DMS153 treated with DMSO at 0.1 percent for 48 hours (cell line): ENCODE measurements around the gene ZNF326.
"Not testable (repeated sequence)": the region's sequence is repeated elsewhere in the genome, so short reads cannot be mapped to it uniquely, and the experiment has no call there.

ENCODE experiments used
- DNase-seq: peaks from one replicate; lab custom pipeline; 2025; ENCODE audit not compliant: unreplicated experiment; lab: John Stamatoyannopoulos, UW

ZNF326 gene

DNA sequence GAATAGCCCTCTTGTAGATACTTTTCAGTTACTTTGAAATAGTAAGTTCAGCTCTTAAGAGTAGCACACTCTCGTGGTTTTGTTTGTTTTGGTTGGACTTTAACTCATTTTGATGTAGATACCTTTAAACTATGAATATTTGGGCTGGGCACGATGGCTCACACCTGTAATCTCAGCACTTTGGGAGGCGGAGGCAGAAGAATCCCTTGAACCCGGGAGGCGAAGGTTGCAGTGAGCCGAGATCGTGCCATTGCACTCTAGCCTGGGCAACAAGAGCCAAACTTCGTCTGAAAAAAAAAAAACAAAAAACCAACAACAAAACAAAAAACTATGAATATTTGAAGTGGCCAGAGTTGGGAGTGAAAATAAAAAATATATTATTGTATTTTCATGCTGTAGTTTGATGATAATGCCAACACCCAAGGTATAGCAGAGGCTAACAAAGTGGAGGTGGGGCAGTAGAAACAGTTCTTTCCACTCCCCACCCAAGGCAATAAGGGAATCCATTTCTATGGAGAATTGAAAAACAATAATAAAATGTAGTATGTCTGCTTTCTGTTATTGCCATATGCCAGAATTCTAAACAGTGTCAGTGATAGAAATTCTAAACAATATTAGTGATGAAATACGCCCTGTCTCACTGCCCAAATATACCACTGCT is 1.7 kb downstream of the ZNF326 start:
- no peak for DNase-seq

DNA sequence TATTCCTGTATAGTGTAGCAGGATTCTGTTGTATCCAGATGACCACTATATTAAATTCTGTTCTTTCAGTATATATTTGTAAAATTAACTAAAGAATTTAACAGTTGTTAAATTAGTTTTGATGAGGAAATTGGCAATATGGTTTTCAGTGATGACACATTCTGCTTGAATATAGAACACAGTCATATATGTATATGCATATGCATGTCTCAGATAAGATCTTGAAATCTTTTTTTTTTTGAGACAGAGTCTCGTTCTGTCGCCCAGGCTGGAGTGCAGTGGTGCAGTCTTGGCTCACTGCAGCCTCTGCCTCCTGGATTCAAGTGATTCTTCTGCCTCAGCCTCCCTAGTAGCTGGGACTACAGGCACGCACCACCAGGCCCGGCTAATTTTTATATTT is 2.2 kb downstream of the ZNF326 start:
- DNase-seq = not testable (repeated sequence)

DNA sequence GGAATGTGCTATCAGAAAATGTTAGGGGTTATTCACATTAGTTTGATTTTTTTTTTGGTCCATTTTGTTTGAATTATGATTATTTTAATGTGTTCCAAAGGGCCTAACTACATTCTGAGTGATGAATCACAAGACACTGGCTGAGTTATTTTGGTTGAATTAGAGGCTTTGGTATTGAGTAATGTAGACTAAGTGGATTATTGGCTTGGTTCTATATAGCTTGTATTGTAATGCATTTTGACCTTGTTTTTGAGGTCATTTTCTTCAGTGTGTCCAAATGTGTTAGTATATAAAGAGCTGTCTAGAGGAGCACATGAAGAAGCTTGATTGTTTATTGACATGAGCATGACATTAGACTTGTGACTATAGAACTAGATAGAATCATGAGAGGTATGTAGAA is 3.4 kb downstream of the ZNF326 start:
- DNase-seq = no peak

DNA sequence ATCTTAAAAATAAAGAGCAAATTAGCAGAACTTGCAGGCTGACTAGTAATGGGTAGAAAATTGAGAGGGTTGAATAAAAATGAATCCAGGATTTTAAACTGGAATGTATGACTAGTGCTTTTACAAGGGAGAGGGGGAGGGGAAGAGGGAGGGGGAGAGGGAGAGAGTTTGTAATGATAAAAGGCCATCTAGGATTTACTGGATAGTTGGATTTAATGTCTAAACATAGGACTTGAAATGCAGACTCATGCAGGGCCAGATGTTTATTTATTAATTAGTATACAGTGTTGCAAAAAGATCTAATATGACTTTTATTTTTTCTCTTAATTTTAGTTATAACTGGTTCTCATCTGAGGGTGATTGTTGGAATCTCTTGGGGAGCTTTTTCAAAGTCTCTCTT is 4.3 kb downstream of the ZNF326 start:
- DNase-seq = no peak

DNA sequence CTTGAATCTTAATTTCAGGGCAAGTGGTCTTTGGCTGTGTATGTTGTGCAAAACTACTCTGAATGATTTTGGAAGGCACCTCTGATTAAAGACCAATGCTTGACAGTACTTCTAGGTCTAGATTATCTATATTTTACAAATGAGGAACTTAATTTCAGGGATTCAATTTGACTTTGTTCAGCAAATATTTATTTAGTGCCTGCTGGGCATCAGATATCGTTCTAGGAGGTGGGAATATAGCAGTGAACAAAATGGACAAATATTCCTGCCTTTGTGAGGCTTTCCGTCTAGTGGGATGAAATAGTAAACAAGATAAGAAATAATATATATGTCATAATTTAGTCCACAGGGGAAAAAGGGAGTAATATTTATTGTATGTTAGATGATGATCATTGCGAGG is 4.7 kb downstream of the ZNF326 start:
- no peak for DNase-seq

DNA sequence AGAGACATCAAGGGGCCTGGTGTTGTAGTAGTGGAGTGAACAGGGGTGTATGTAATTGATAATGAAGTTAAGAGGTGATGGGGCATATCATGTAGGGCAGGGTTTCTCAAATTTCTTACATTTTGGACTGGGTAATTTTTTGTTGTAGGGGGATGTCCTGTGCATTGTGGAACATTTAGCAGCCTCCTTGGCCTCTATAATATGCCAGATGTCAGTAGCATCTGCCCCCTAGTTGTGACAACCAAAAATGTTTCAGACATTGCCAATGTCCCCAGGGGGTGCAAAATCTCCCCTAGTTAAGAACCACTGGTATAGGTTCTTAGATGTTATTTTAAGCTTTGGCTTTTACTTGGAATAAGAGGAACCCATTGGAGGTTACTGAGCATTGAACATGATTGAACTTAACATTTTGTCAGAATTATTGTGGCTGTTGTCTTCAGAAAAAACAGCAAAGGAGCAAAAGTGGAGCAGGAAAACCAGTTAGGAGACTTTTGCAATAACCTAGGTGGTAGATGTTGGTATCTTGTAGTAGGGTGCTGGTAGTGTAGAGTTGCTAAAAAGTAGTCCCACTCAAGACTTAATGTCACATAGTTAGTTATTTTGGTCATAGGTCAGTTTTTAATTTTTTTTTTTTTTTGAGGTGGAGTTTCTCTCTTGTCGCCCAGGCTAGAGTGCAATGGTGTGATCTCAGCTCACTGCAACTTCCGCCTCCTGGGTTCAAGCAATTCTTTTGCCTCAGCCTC is 6.2 kb downstream of the ZNF326 start:
- no peak for DNase-seq

DNA sequence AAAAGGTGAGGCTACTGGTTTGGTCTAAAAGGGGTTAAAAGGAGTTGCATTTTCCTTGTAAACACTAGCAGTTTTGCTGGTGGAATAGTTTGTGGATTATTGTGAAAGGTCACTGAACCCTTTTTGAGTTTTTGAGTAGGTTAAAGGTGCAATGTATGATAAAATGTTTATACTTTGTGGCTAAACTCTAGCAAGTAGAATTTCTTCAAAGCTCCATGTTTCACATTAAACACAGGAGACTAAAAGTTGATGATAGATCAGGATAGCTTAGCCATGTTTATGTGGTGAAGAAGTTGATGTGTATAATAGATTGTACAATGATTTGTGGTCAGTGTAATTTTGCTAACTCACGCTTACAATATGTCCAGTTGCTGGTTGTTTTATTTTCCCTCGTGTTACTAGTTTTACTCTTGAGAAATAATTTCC is 13.1 kb downstream of the ZNF326 start:
- DNase-seq = no peak

DNA sequence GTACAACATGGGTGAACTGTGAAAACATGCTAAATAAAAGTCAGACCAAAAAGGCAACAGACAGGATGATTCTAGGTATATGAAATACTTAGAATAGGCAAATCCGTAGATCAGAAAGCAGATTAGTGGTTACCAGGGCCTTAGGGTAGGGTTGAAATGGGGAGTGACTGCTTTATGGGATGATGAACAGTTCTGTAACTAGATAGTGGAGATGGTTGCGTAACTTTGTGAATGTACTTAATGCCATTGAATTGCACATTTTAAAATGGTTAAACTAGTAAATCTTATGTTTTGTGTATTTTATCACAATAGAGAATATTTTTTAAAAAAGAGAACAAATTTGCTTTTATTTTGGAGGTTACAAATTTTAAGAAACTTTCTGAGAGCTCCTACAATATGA is 17.4 kb downstream of the ZNF326 start:
- no peak for DNase-seq

DNA sequence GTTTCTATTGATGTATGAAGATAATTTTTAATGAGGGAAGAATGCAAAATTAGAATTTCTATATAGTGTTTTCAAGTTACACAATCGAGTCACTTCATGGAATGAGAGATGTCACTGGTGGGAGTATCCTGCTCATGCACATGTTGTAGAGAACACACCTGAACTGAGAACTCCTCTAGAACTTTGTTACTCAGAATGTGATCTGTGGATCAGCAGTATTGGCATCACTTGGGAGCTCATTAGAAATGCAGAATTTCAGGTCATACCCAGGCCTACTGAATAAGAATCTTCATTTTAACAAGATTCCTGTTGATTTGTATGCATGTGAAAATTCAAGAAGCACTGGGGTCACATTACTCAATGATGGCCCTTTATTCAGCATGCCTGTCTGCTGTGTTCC is 28.8 kb downstream of the ZNF326 start:
- DNase-seq = no peak

DNA sequence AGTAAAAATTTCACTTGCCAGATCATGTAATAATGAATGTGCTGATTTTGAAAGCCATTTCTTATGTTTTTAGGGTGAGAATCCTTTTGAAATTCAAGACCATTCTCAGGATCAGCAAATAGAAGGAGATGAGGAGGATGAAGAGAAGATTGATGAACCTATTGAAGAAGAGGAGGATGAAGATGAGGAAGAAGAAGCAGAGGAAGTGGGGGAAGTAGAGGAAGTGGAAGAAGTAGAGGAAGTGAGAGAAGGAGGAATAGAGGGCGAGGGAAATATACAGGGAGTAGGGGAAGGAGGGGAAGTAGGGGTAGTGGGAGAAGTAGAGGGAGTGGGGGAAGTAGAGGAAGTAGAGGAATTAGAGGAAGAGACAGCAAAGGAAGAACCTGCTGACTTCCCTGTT is 32.4 kb downstream of the ZNF326 start:
- no peak for DNase-seq

DNA sequence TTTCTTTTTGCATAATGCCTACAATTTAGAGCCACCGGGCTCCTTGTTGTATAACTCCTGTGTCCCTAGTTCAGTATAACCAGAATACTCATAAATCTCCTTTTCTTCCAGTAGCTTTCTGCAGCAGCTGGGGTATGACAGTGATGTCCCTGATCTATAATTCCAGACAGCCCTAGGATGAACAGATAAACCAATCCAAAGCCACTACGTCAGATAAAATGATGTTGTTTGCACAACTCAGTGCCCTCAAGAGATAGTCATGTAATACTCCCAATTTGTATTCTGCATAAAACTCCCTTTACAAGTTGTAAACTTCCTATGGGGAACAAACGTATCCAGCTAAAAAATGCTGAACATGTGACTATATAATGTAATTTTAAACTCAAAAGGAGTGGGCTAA is 44.7 kb downstream of the ZNF326 start:
- DNase-seq = no peak

DNA sequence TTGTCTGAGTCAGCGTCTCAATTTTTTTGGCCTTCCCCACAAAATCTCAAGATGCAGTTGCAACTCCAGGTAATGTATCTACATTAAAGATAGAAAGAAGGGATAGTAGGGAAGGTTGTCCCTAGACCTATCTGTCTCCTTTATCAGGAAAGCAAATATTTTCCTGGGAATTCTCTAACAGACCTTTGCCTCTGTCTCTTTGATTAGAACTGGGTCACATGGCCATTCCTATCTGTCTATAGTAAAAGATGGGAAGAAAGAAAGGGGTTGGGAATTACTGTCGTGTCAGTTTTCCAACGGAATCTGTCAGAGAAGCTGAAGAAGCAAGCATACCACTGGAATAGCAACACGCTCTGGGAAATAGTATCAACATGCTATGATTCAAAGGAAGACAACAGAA is 48.7 kb downstream of the ZNF326 start:
- no peak for DNase-seq

DNA sequence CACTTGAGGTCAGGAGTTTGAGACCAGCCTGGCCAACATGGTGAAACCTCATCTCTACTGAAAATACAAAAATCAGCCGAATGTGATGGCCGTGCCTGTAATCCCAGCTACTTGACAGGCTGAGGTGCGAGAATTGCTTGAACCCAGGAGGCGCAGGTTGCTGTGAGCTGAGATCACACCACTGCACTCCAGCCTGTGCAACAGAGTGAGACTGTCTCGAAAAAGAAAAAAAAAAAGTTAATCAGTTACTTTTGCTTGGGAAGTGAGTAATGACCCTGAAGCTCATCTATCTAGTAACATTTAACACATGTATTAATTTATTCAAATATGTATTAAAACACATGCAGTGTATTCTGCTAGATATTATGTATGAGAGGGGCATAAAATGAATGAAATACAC is 49.4 kb downstream of the ZNF326 start:
- DNase-seq = no peak

DNA sequence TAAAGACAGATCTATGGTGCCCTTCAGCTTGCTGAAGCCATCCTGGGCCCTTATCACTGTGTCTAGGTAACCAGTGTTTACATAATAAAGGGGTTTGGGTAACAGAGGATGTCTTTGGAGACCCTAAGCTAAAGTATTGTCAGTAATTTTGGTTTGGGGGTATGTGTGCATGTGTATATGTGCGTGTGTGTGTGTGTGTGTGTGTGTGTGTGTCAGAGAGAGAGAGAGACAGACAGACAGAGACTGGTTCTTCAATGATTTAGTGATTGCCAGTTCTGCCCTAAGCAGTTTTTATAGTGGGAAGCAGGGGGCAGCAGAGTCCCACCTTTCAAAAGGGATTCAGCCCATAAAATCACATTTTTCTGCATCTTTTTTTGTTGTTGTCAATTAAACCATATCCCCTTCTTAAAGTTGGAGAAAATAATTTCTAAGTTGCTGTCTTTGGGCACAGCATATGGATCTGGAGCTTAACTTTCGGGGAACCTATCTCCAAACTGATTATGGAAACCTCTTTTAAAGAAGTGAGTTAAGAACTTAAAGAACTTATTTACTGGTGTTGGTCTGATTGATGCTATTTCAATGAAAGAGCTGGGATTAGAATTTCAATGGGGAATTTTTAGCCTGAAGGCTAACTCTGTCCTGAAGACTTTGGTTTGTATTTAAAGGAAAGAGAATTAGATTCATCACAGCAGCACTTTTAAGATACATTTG is 51.1 kb downstream of the ZNF326 start:
- DNase-seq = no peak

DNA sequence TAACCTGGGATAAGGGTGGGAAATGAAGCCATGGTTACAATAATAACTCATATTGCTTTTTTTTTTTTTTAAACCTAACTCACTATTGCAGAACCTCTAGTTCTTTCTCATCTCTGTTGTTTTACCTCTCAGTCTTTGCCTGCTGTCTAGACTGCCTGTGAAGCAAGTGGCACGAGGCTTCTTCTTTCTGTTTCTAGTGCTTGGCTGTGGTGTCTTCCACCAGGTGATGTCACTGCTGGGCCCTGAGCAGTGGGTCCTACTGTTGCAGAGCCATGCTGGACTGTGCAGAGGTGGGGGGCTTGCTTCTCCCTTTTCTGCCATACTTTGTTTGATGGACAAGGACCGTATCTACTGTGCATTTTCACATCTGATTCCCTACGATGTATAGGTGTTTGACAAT is 51.7 kb downstream of the ZNF326 start:
- DNase-seq = no peak

DNA sequence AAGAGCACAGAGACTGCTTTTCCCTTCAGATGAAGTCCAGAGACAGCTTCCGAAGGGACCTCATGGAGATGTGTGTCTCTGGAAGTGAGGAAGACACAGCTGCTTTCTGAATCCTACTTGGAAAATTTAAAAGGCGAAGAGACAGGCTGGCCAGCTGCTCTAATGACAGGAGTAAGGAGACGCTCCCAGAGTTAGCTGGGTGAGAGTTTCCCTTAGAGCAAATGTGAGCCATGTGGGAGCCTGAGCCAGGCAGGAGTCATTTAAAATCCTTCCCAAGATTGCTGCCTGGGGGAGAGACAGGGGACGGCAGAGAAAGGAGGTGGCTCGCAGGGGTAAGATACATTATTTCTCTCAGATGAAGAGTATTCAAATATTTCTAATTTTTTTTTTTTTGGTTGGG is 53.1 kb downstream of the ZNF326 start:
- no peak for DNase-seq

DNA sequence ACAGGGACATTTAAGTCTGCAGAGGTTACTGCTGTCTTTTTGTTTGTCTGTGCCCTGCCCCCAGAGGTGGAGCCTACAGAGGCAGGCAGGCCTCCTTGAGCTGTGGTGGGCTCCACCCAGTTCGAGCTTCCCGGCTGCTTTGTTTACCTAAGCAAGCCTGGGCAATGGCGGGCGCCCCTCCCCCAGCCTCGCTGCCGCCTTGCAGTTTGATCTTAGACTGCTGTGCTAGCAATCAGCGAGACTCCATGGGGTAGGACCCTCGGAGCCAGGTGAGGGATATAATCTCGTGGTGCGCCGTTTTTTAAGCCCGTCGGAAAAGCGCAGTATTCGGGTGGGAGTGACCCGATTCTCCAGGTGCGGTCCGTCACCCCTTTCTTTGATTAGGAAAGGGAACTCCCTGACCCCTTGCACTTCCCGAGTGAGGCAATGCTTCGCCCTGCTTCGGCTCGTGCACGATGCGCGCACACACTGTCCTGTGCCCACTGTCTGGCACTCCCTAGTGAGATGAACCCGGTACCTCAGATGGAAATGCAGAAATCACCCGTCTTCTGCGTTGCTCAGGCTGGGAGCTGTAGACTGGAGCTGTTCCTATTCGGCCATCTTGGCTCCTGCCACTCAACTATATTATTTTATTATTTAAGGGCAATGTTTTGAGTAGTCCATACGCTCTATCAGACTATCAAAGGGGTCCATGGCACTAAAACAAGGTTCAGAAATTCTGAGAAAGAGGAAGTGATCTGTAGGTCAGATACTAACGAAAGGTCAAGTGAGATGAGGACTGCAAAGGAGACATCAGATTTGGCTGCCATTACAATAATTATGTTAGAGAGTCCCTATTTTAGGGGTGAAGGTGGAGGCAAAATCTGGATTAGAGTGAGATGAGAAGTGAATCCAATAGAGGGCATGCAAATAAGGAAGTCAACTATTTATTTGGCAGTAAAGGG is 68.1 kb downstream of the ZNF326 start:
- DNase-seq = not testable (repeated sequence)

DNA sequence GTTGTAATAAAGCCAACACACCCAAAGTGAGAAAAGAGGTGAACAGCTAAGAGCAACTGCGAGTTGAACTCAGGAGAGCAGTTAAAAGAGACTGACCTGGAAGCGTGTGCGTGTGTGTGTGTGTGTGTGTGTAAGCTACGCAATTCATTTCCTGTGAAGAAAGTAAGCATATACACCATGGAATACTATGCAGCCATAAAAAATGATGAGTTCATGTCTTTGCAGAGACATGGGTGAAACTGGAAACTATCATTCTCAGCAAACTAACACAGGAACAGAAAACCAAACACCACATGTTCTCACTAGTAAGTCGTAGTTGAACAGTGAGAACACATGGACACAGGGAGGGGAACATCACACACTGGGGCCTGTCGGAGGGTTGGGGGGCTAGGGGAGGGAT is 69.2 kb downstream of the ZNF326 start:
- DNase-seq = not testable (repeated sequence)

DNA sequence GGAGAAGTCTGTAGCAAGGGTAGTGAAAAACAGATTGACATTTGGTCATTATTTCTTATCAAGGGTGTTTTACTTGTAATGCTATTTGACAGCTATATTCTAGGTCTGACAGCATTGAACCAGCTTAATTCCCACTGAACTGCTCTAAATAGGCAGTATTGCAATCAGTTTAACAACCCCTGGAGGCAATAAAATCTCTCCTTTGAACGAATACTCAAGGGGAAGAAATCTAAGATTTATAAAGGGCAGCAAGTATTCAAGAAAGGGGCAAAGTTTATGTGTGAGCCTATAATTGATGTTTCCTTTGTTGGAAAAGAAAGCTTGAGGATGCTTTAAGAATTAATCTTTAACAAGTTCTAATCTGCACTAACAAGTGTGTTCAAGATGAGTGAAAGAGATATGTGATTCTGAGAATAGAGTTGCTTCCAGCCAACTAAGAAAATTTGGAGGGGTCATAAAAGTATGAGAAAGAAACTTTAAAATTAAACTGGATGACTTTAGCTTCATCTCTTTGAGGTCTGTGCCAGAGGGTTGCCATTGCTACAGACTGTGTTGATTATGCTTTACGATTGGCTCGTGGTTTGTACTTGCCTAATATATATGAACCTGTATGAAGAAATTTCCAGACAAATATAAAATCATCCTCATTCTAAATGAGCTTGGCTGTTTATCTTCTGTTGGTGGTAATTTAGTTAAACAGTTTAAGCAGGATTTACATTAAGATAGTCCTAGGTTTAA is 72.5 kb downstream of the ZNF326 start:
- DNase-seq = no peak

DNA sequence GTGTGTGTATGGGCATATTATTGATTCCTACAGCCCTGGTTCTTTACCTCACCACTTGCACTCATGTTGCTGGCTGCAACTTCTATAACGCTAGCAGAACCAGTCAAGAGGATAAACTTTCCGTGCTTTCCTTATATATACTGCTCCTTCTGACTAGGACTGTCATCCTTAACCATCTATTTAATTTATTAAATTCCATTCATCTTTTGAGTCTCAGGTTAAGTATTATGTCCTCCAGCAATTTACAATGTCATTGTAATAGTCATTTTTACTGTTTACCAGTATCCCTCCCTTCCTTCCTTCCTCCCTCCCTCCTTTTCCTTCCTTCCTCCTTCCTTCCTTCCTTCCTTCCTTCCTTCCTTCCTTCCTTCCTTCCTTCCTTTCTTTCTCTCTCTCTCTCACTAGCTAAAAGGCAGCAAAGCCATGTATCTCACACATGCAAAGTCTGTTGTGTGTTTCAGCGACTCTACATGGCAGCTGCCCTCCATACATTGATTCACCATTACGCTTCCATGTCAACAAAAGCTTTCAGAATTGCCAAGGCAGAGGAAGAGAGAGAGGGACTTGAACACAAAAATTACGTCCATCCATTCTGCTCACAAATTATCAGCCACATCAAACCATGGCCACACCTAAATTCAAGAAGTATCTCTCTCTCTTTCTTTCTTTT is 73.8 kb downstream of the ZNF326 start:
- DNase-seq = no peak
